KMS-11 (cell line): ENCODE results near the gene BANF1.

Source experiments
- H2AFZ ChIP-seq: fragments of 200-600 bp; sonication (generic); 2 replicates; pipeline ENCODE4 v1.6.1; 2016; ENCODE audit warnings: antibody characterized with exemption, mixed run types, low read depth
- H3K27ac ChIP-seq: fragments of 200-600 bp; sonication (generic); 2 replicates; pipeline ENCODE4 v1.6.1; 2016; ENCODE audit warnings: mild to moderate bottlenecking, mixed run types
- H3K27me3 ChIP-seq: fragments of 200-600 bp; sonication (generic); 2 replicates; pipeline ENCODE4 v1.6.1; 2017; ENCODE audit warnings: mild to moderate bottlenecking, low read depth, mixed run types, moderate library complexity; ENCODE audit not compliant: insufficient read depth
- H3K36me3 ChIP-seq: fragments of 200-600 bp; sonication (generic); 2 replicates; pipeline ENCODE4 v1.6.1; 2017; ENCODE audit warnings: mild to moderate bottlenecking, mixed run types; ENCODE audit not compliant: insufficient read depth
- H3K4me1 ChIP-seq: fragments of 200-600 bp; sonication (generic); 2 replicates; pipeline ENCODE4 v1.6.1; 2016; ENCODE audit warnings: mild to moderate bottlenecking, low read depth, mixed run types; ENCODE audit not compliant: poor library complexity, severe bottlenecking
- H3K4me2 ChIP-seq: fragments of 200-600 bp; sonication (generic); 2 replicates; pipeline ENCODE4 v1.7.0; 2016; ENCODE audit warnings: mild to moderate bottlenecking, mixed run types
- H3K4me3 ChIP-seq: fragments of 200-600 bp; sonication (generic); IDR thresholded peaks from 2 replicates; pipeline ENCODE4 v1.6.1; 2017; ENCODE audit warnings: low read depth, low read length, mixed read lengths; ENCODE audit not compliant: insufficient read depth
- H3K79me2 ChIP-seq: fragments of 200-600 bp; sonication (generic); 2 replicates; pipeline ENCODE4 v1.6.1; 2016; ENCODE audit warnings: low read depth, mixed run types; ENCODE audit not compliant: insufficient read depth
- H3K9ac ChIP-seq: fragments of 200-600 bp; sonication (generic); 2 replicates; pipeline ENCODE4 v1.6.1; 2016; ENCODE audit warnings: mild to moderate bottlenecking, mixed run types
- H4K20me1 ChIP-seq: fragments of 200-600 bp; sonication (generic); 2 replicates; pipeline ENCODE4 v1.6.1; 2016; ENCODE audit warnings: mild to moderate bottlenecking, mixed run types; ENCODE audit not compliant: insufficient read depth
- CTCF ChIP-seq: fragments of 200-600 bp; sonication (generic); conservative IDR thresholded peaks from 2 replicates; pipeline ENCODE4 v1.6.1; 2017; ENCODE audit warnings: low read depth, mild to moderate bottlenecking, antibody characterized with exemption, low read length, moderate library complexity, mixed read lengths

The BANF1 gene

DNA sequence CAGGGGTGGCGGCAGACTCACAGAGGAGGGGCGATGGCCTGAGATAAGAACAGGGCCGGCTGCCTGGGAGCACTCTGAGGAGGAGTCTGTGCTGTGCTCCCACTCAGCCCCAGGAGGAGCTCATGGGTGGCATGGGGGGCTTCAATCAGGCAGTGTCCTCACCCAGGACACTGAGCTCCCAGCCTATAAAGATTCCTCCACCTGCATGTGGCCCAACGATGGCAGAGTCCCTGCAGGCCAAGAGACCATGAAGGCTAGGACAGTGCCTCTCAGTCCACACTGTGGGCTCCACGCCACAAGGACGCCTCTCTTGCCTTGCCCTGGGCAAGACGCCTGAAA is 11.4 kb downstream of the BANF1 start:
- no peaks in the 10 kb centered on the region for H3K79me2 ChIP-seq
- H2AFZ ChIP-seq = no peak overlapping the region
- H3K4me1 ChIP-seq = no peaks in the 10 kb centered on the region
- H3K9ac ChIP-seq = no peak overlapping the region
- H3K27me3 ChIP-seq = no peaks in the 10 kb centered on the region
- no peak for TF ChIP-seq CTCF
- H4K20me1 ChIP-seq = no peaks in the 10 kb centered on the region
- no peak overlapping the region for H3K4me3 ChIP-seq
- no peak overlapping the region for H3K4me2 ChIP-seq
- no peaks in the 10 kb centered on the region for H3K36me3 ChIP-seq
- no peak overlapping the region for H3K27ac ChIP-seq

GRCh38 chr11:66014804-66015453 is 12.6 kb downstream of the BANF1 start:
- H4K20me1 ChIP-seq = no peaks in the 10 kb centered on the region
- H3K4me2 ChIP-seq = no peak overlapping the region
- TF ChIP-seq CTCF = no peak
- H3K27ac ChIP-seq = no peak overlapping the region
- no peaks in the 10 kb centered on the region for H3K27me3 ChIP-seq
- H3K79me2 ChIP-seq = no peaks in the 10 kb centered on the region
- no peak overlapping the region for H3K9ac ChIP-seq
- peaks cover 9% of the 10 kb centered on the region for H3K4me1 ChIP-seq
- no peaks in the 10 kb centered on the region for H3K36me3 ChIP-seq
- H2AFZ ChIP-seq = no peak overlapping the region
- H3K4me3 ChIP-seq = no peak overlapping the region

DNA sequence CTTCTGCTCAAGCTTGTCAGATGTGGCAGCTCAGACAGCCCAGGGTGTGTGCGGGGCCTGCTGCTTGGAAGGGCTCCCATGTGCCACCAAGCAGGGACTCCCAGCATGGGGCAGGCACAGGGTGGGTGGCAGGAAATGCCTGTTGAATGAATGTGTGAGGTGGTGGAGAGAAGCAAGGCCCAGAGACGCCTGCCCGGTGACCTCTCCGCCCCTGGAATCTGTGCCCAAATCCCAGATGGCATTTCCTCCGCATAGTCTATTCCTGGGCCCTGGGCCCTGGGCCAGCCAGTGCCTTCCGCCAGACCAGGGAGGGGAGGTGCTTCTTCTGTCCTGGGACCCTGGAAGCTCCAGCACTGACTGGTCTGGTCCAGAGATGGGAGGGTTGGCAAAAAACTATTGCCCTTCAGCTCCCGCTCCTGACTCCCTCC is 13.2 kb downstream of the BANF1 start:
- H3K36me3 ChIP-seq = no peaks in the 10 kb centered on the region
- no peaks in the 10 kb centered on the region for H3K79me2 ChIP-seq
- peaks cover 9% of the 10 kb centered on the region for H3K4me1 ChIP-seq
- no peak for TF ChIP-seq CTCF
- no peak overlapping the region for H3K4me3 ChIP-seq
- no peaks in the 10 kb centered on the region for H3K27me3 ChIP-seq
- no peaks in the 10 kb centered on the region for H4K20me1 ChIP-seq
- no peak overlapping the region for H2AFZ ChIP-seq
- no peak overlapping the region for H3K9ac ChIP-seq
- no peak overlapping the region for H3K27ac ChIP-seq
- H3K4me2 ChIP-seq = no peak overlapping the region

GRCh38 chr11:66015936-66016792 is 13.9 kb downstream of the BANF1 start:
- Histone ChIP-seq H3K36me3 (no peaks in the 10 kb centered on the region), H3K4me1 (peaks cover 9% of the 10 kb centered on the region), H3K79me2 (no peaks in the 10 kb centered on the region), H4K20me1 (no peaks in the 10 kb centered on the region), H3K27ac (no peak overlapping the region), H3K9ac (no peak overlapping the region), H3K4me2 (no peak overlapping the region), H2AFZ (no peak overlapping the region), H3K27me3 (no peaks in the 10 kb centered on the region), H3K4me3 (no peak overlapping the region)
- TF ChIP-seq CTCF = no peak
